Mesothelial cell of epicardium (in vitro differentiated cells): ENCODE data around the gene LAMB1. TPM values are rescaled to one million over a fixed set of nuclear protein-coding genes. Genes with fewer than 3 reads are reported as not detected.

Experiments used
- DNase-seq, 2 experiments: peaks; one replicate each; pipeline ENCODE4 v3.0.0; 2021; ENCODE audit warnings: low spot score in 2 of 2; ENCODE audit not compliant: unreplicated experiment in 2 of 2
- H3K27ac Mint-ChIP-seq: 2 replicates; pipeline ENCODE4 v1.8.0; 2021; ENCODE audit warnings: mixed read lengths
- H3K27me3 Mint-ChIP-seq: 2 replicates; pipeline ENCODE4 v1.8.0; 2021; ENCODE audit warnings: low read depth, mixed read lengths
- H3K36me3 Mint-ChIP-seq: 2 replicates; pipeline ENCODE4 v1.8.0; 2021; ENCODE audit warnings: mixed read lengths
- H3K4me1 Mint-ChIP-seq: 2 replicates; pipeline ENCODE4 v1.8.0; 2021; ENCODE audit warnings: mixed read lengths
- H3K4me3 Mint-ChIP-seq: 2 replicates; pipeline ENCODE4 v1.8.0; 2021; ENCODE audit warnings: mild to moderate bottlenecking, moderate library complexity, mixed read lengths
- H3K9me3 Mint-ChIP-seq: 2 replicates; pipeline ENCODE4 v1.8.0; 2021; ENCODE audit warnings: mixed read lengths
- CTCF ChIP-seq: fragments of 200-600 bp; sonication (generic); IDR thresholded peaks from one replicate; pipeline ENCODE4 v1.5.0; 2021; ENCODE audit warnings: antibody characterized with exemption; ENCODE audit not compliant: unreplicated experiment
- total RNA-seq: library from RNA; stranded (reverse); gene quantifications from 3 replicates; pipeline ENCODE4 v1.2.1, GENCODE V29; 2021

The LAMB1 gene
- total RNA-seq, 1 donor from 2014 or later = 593 TPM

- Mint-ChIP-seq H3K27ac (no peak overlapping the region), H3K4me1 (no peaks in the 10 kb centered on the region), H3K27me3 (peaks cover 19% of the 10 kb centered on the region), H3K36me3 (no peaks in the 10 kb centered on the region), H3K9me3 (no peaks in the 10 kb centered on the region), H3K4me3 (no peak overlapping the region)
- TF ChIP-seq CTCF = no peak
- DNase-seq = no peak
These were observed 124.3 kb downstream of the LAMB1 start for GRCh38 chr7:107878636-107879035.

DNA sequence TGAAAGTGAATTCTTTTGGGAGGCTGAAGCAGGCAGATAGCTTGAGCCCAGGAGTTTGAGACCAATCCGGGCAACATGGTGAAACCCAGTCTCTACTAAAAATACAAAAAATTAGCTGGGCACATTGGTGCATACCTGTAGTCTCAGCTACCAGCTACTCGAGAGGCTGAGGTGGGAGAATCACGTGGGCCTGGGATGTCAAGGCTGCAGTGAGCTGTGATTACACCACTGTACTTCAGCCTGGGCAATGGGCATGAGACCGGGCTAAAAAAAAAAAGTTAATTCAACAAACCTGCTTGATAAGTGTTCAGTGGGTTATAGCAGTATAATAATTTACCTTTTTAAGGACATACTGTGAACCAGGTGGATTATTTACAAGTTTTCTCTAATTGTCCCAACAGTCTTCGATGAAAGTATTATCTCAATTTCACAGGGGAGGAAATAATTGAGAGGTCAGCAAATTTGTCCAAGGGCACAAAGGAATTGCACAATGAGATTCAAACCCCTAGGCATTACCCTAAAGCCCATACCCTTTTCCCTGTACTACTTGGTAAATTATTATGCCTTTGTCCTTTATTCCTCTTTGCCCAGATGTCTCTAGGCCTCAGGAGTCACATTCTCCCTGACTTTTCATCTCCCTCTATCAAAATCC lies 125.1 kb downstream of the LAMB1 start:
- Mint-ChIP-seq H3K27ac (no peak overlapping the region), H3K36me3 (no peaks in the 10 kb centered on the region), H3K27me3 (peaks cover 20% of the 10 kb centered on the region), H3K4me3 (no peak overlapping the region), H3K4me1 (no peaks in the 10 kb centered on the region), H3K9me3 (no peaks in the 10 kb centered on the region)
- TF ChIP-seq CTCF = no peak
- no peak for DNase-seq

DNA sequence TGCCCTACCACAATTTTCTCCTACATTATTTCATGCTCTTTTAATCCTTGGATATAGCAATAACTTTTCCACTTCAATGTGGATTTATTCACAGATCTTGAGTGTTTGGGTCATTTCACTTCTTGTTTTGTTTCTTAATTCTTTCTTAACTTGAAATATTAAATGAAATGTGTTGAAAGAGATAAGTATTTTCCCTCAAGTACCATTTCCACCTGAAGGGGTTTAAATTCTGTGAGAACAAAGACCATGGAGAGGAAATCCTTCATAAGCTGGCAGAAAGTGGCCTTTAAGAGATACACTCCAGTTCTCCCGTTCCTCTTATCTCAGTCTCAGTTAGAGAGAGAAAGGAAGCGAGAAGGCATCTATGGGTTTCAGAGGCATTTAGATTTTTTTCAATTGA lies 126.0 kb downstream of the LAMB1 start:
- no peaks in the 10 kb centered on the region for H3K9me3 Mint-ChIP-seq
- no peaks in the 10 kb centered on the region for H3K36me3 Mint-ChIP-seq
- H3K4me1 Mint-ChIP-seq = no peaks in the 10 kb centered on the region
- no peak overlapping the region for H3K4me3 Mint-ChIP-seq
- TF ChIP-seq CTCF = no peak
- H3K27ac Mint-ChIP-seq = no peak overlapping the region
- no peak for DNase-seq
- H3K27me3 Mint-ChIP-seq = peaks cover 20% of the 10 kb centered on the region

- no peak overlapping the region for H3K27ac Mint-ChIP-seq
- no peaks in the 10 kb centered on the region for H3K4me1 Mint-ChIP-seq
- H3K4me3 Mint-ChIP-seq = no peak overlapping the region
- DNase-seq = no peak
- TF ChIP-seq CTCF = peak; percentile 72
- H3K36me3 Mint-ChIP-seq = no peaks in the 10 kb centered on the region
- peaks cover 28% of the 10 kb centered on the region for H3K27me3 Mint-ChIP-seq
- H3K9me3 Mint-ChIP-seq = no peaks in the 10 kb centered on the region
These were observed 128.1 kb downstream of the LAMB1 start for GRCh38 chr7:107874605-107875446.

GRCh38 chr7:107874111-107874510 lies 128.8 kb downstream of the LAMB1 start:
- Mint-ChIP-seq H3K36me3 (no peaks in the 10 kb centered on the region), H3K4me1 (no peaks in the 10 kb centered on the region), H3K27me3 (peaks cover 28% of the 10 kb centered on the region), H3K27ac (no peak overlapping the region), H3K9me3 (no peaks in the 10 kb centered on the region), H3K4me3 (no peak overlapping the region)
- no peak for TF ChIP-seq CTCF
- no peak for DNase-seq

Other genes starting within 250 kb of the LAMB1 start
- gene SLC26A3, start 199.9 kb downstream of the LAMB1 start, total RNA-seq = not detected in 3 replicates
- gene DLD, start 112.0 kb downstream of the LAMB1 start, total RNA-seq = 58.3 to 61.5 TPM (median 61.4 TPM) in 3 replicates
- 16.8 to 21.0 TPM (median 18.3 TPM) in 3 replicates for gene LAMB4, start 127.2 kb upstream of the LAMB1 start, total RNA-seq